GM03348 (cell line): ENCODE results near the gene PEBP1.

ENCODE experiments used
- DNase-seq: peaks from one replicate; pipeline ENCODE4 v3.0.0; 2012; ENCODE audit warnings: low spot score

PEBP1 gene

GRCh38 chr12:118193958-118194357 lies 58.0 kb downstream of the PEBP1 start:
- DNase-seq, result no peak
